ENCODE results near the gene DPP7. TPM values are rescaled to one million over a fixed set of nuclear protein-coding genes. Genes with fewer than 3 reads are reported as not detected.

Gene DPP7
- total RNA-seq, 2 experiments from 2014 or later, result 154 to 182 TPM

DNA sequence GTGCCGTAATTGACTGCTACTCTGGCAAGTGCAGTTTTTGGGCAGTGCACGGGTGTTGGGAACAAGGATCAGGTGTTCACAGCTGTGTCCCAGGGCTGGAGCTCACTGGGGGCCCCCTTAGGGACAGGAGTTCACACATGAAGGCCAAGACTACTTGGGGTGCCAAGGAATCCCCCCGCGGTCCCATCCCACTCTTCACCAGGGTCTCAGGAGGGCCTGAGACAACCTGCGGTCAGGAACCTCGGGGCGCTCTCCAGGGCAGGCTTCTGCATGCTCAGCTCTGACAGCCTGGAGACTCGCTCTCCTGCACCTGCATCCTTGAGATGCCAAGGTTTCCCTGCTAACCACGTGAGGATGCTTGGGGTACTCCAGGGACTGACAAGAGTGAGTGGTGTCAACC lies 30.0 kb downstream of the DPP7 start:
- Histone ChIP-seq H4K20me1 (ENCODE audit: insufficient read depth, low read length) (no peaks in the 10 kb centered on the region), H3K9me3 (ENCODE audit: low read length) (no peaks in the 10 kb centered on the region), H3K4me2 (ENCODE audit: low read length) (no peak overlapping the region), H2AFZ (ENCODE audit: low read length) (no peak overlapping the region), H3K79me2 (ENCODE audit: insufficient read depth, low read depth, low read length) (peaks cover 6% of the 10 kb centered on the region; the same call in 1 of the 2 replicates), H3K4me3 (ENCODE audit: low read depth, low read length, poor library complexity, severe bottlenecking) (no peak overlapping the region), H3K36me3 (ENCODE audit: insufficient read depth, low read length) (no peaks in the 10 kb centered on the region), H3K4me1 (ENCODE audit: insufficient read depth, low read length, poor library complexity, severe bottlenecking) (peaks cover 24% of the 10 kb centered on the region), H3K27ac (ENCODE audit: low read depth, low read length, poor library complexity, severe bottlenecking) (no peak overlapping the region), H3K9me2 (ENCODE audit: insufficient read depth, low read length) (no peaks in the 10 kb centered on the region)
- intact Hi-C loops (cut with micrococcal nuclease; ENCODE audit: unreplicated experiment), result no loop called here
- TF ChIP-seq, protein P1, sequence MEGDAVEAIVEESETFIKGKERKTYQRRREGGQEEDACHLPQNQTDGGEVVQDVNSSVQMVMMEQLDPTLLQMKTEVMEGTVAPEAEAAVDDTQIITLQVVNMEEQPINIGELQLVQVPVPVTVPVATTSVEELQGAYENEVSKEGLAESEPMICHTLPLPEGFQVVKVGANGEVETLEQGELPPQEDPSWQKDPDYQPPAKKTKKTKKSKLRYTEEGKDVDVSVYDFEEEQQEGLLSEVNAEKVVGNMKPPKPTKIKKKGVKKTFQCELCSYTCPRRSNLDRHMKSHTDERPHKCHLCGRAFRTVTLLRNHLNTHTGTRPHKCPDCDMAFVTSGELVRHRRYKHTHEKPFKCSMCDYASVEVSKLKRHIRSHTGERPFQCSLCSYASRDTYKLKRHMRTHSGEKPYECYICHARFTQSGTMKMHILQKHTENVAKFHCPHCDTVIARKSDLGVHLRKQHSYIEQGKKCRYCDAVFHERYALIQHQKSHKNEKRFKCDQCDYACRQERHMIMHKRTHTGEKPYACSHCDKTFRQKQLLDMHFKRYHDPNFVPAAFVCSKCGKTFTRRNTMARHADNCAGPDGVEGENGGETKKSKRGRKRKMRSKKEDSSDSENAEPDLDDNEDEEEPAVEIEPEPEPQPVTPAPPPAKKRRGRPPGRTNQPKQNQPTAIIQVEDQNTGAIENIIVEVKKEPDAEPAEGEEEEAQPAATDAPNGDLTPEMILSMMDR (conservative IDR thresholded peaks at IDR 0.05; ENCODE audit: low read length), result no peak
- no peak for TF ChIP-seq EZH2phosphoT487 (IDR thresholded peaks at IDR 0.05; ENCODE audit: borderline replicate concordance, low read depth, low read length)
- no TSS peak for BruUV-seq (replicated peaks)
- POLR2A ChIA-PET, result interaction anchor here (2.7 kb wide), 1 partner anchor 15 kb away, joined by 11 read pairs; the partner anchor contains the start of gene SAPCD2
- CTCF ChIA-PET (ENCODE audit: unreplicated experiment), result interaction anchor here (0.6 kb wide), 1 partner anchor 50 kb away, joined by 8 read pairs; no protein-coding TSS in a partner anchor
- no peak for DNase-seq (ENCODE audit: low spot score)

DNA sequence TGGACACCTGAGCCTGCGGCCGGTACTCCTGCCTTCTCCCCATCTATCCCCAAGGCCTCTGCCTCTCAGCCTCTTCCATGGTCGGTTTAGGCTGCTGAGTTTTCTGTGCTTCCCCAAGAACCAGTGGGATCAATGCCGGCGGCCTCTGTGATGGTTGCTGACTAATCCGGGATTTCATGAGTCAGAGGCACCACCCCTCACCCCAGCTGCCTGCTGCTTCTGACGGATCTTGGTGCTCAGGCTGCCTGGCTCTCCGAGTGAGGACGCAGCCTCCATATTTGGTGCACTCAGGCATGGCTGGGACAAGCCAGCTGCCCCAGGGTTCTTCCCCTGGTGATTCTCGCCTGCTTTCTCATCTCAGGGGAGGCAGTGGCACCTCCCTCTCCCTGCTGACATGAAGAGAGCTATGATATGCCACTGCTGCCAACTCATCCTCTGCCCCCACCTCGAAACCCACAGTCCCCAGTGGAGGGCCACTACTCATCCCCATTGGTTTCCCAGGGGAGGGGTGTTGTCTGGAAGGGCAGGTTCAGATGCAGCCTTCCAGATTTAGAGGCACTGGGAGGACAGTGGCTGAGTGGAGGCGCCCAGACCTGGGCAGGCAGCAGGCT lies 31.0 kb downstream of the DPP7 start:
- no peak overlapping the region for H3K4me2 ChIP-seq (ENCODE audit: low read length)
- BruUV-seq (replicated peaks), result no TSS peak
- no peak overlapping the region for H3K4me3 ChIP-seq (ENCODE audit: low read depth, low read length, poor library complexity, severe bottlenecking)
- no peak for DNase-seq (ENCODE audit: low spot score)
- intact Hi-C loops (cut with micrococcal nuclease; ENCODE audit: unreplicated experiment), result no loop called here
- ChIA-PET POLR2A (interaction anchor here (2.7 kb wide), 1 partner anchor 14 kb away, joined by 11 read pairs; the partner anchor contains the start of gene SAPCD2), CTCF (ENCODE audit: unreplicated experiment) (interaction anchor here (0.6 kb wide), 1 partner anchor 49 kb away, joined by 8 read pairs; no protein-coding TSS in a partner anchor)
- no peaks in the 10 kb centered on the region for H3K36me3 ChIP-seq (ENCODE audit: insufficient read depth, low read length)
- TF ChIP-seq EZH2phosphoT487 (IDR thresholded peaks at IDR 0.05; ENCODE audit: borderline replicate concordance, low read depth, low read length), result no peak
- TF ChIP-seq, protein P1 (conservative IDR thresholded peaks at IDR 0.05; ENCODE audit: low read length), result no peak
- H4K20me1 ChIP-seq (ENCODE audit: insufficient read depth, low read length), result no peaks in the 10 kb centered on the region
- peaks cover 6% of the 10 kb centered on the region; the same call in 1 of the 2 replicates for H3K79me2 ChIP-seq (ENCODE audit: insufficient read depth, low read depth, low read length)
- H3K4me1 ChIP-seq (ENCODE audit: insufficient read depth, low read length, poor library complexity, severe bottlenecking), result peaks cover 22% of the 10 kb centered on the region
- H3K27ac ChIP-seq (ENCODE audit: low read depth, low read length, poor library complexity, severe bottlenecking), result no peak overlapping the region
- H2AFZ ChIP-seq (ENCODE audit: low read length), result no peak overlapping the region
- no peaks in the 10 kb centered on the region for H3K9me3 ChIP-seq (ENCODE audit: low read length)
- H3K9me2 ChIP-seq (ENCODE audit: insufficient read depth, low read length), result no peaks in the 10 kb centered on the region

DNA sequence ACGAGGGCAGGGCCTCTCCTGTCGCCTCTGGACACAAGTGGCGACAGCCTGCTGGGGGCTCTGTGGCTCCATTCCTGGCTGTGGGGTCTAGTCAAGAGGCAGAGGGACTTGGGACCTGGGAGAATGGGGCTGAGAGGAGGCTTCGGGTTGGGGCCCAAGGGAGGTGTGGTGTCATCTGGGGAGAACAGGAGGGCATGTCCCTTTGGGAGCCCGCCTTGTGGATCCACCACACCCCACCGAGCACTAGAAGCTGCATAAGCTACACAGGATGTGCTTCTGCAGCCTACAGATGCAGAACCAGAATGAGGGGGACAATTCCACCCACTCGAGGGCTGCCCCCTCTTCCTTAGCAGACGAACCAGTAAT lies 31.6 kb downstream of the DPP7 start:
- Histone ChIP-seq H3K4me3 (ENCODE audit: low read depth, low read length, poor library complexity, severe bottlenecking) (no peak overlapping the region), H3K79me2 (ENCODE audit: insufficient read depth, low read depth, low read length) (peaks cover 4% of the 10 kb centered on the region; the same call in 1 of the 2 replicates), H3K27ac (ENCODE audit: low read depth, low read length, poor library complexity, severe bottlenecking) (no peak overlapping the region), H2AFZ (ENCODE audit: low read length) (no peak overlapping the region), H3K9me2 (ENCODE audit: insufficient read depth, low read length) (no peaks in the 10 kb centered on the region), H3K36me3 (ENCODE audit: insufficient read depth, low read length) (no peaks in the 10 kb centered on the region), H3K9me3 (ENCODE audit: low read length) (no peaks in the 10 kb centered on the region), H3K4me2 (ENCODE audit: low read length) (no peak overlapping the region), H4K20me1 (ENCODE audit: insufficient read depth, low read length) (no peaks in the 10 kb centered on the region), H3K4me1 (ENCODE audit: insufficient read depth, low read length, poor library complexity, severe bottlenecking) (peaks cover 22% of the 10 kb centered on the region)
- no peak for DNase-seq (ENCODE audit: low spot score)
- no TSS peak for BruUV-seq (replicated peaks)
- intact Hi-C loops (cut with micrococcal nuclease; ENCODE audit: unreplicated experiment), result no loop called here
- no peak for TF ChIP-seq EZH2phosphoT487 (IDR thresholded peaks at IDR 0.05; ENCODE audit: borderline replicate concordance, low read depth, low read length)
- TF ChIP-seq, protein P1 (conservative IDR thresholded peaks at IDR 0.05; ENCODE audit: low read length), result no peak
- ChIA-PET CTCF (ENCODE audit: unreplicated experiment) (no interaction called here), POLR2A (interaction anchor here (2.7 kb wide), 1 partner anchor 13 kb away, joined by 11 read pairs; the partner anchor contains the start of gene SAPCD2)

Measured in OCI-LY7 (cell line).